B cell (primary cell): ENCODE data around the gene RCOR3. TPM values are rescaled to one million over a fixed set of nuclear protein-coding genes. Genes with fewer than 3 reads are reported as not detected.

Experiments
- ATAC-seq: fragments of 200-7000 bp; cut with Tn5 transposase; one replicate; pipeline ENCODE4 v1.10.0; 2021; ENCODE audit warnings: low read depth, mild to moderate bottlenecking, moderate number of reproducible peaks, moderate library complexity
- CTCF ChIA-PET: fragments of 350-600 bp; sonication (Branson Sonifier 250); formaldehyde crosslinking; loops from one replicate; lab custom pipeline; 2021; ENCODE audit warnings: antibody characterized with exemption, inconsistent platforms; lab: Charles Lee
- POLR2A ChIA-PET: fragments of 350-600 bp; sonication (Branson Sonifier 250); formaldehyde crosslinking; loops from one replicate; lab custom pipeline; 2021; ENCODE audit warnings: antibody characterized with exemption; lab: Charles Lee
- DNase-seq: peaks from one replicate; pipeline ENCODE4 v3.0.0; 2013
- H2AFZ ChIP-seq: 2 replicates; pipeline ENCODE4 v1.6.1; 2012; ENCODE audit warnings: mild to moderate bottlenecking, low read depth, low read length; ENCODE audit not compliant: insufficient read depth, poor library complexity, severe bottlenecking
- H3K27ac ChIP-seq, 2 donors: 1 replicate in 1 of 2; 2 replicates in 1 of 2; pipeline ENCODE4 v1.5.1; 2012 to 2013; ENCODE audit warnings: low read length in 2 of 2, mild to moderate bottlenecking in 2 of 2, moderate library complexity in 1 of 2
- H3K27me3 ChIP-seq, 4 experiments: fragments of 200-600 bp in 1 of 4; sonication (generic) in 1 of 4; replicated peaks in 1 of 4; 1 replicate in 2 of 4; 2 replicates in 2 of 4; pipeline versions ENCODE4 v1.6.1 to v1.7.0; 2013 to 2016; ENCODE audit warnings: low read length in 3 of 4, mild to moderate bottlenecking in 2 of 4, mixed read lengths in 1 of 4, moderate library complexity in 1 of 4; ENCODE audit not compliant: insufficient read depth in 4 of 4, control insufficient read depth in 3 of 4; ENCODE audit errors: control extremely low read depth in 1 of 4
- H3K36me3 ChIP-seq, 2 experiments: replicated peaks in 1 of 2; 1 replicate in 1 of 2; 2 replicates in 1 of 2; pipeline versions ENCODE4 v1.6.1 to v1.7.1; 2013; ENCODE audit warnings: low read length in 1 of 2; ENCODE audit not compliant: insufficient read depth in 2 of 2, control insufficient read depth in 1 of 2; ENCODE audit errors: control extremely low read depth in 1 of 2, extremely low read depth in 1 of 2
- H3K4me1 ChIP-seq, 2 donors: fragments of 200-600 bp in 1 of 2; sonication (generic) in 1 of 2; 1 replicate in 1 of 2; 2 replicates in 1 of 2; pipeline versions ENCODE4 v1.5.1 to v1.6.1; 2013 to 2017; ENCODE audit warnings: low read length in 2 of 2; ENCODE audit not compliant: control insufficient read depth in 2 of 2, insufficient read depth in 2 of 2
- H3K4me2 ChIP-seq: replicated peaks from 2 replicates; pipeline ENCODE3; 2012; ENCODE audit warnings: mild to moderate bottlenecking, low read depth, low read length; ENCODE audit not compliant: poor library complexity, severe bottlenecking
- H3K4me3 ChIP-seq, 5 experiments: fragments of 200-600 bp in 1 of 5; sonication (generic) in 1 of 5; 1 replicate in 3 of 5; 2 replicates in 2 of 5; pipeline versions ENCODE4 v1.5.1 to v1.7.0; 2011 to 2016; ENCODE audit warnings: low read length in 4 of 5, mild to moderate bottlenecking in 4 of 5, low read depth in 2 of 5, control low read depth in 1 of 5, moderate library complexity in 1 of 5; ENCODE audit not compliant: insufficient read depth in 1 of 5; ENCODE audit errors: control extremely low read depth in 1 of 5, extremely low read depth in 1 of 5
- H3K79me2 ChIP-seq: fragments of 200-600 bp; sonication (generic); one replicate; pipeline ENCODE4 v1.6.0; 2016; ENCODE audit warnings: low read length; ENCODE audit not compliant: control insufficient read depth, insufficient read depth
- H3K9ac ChIP-seq: fragments of 200-600 bp; sonication (generic); 2 replicates; pipeline ENCODE4 v1.6.1; 2017; ENCODE audit warnings: mild to moderate bottlenecking, low read length, moderate library complexity
- H3K9me3 ChIP-seq, 3 donors: one replicate each; pipeline versions ENCODE4 v1.6.1 to v1.7.1; 2013; ENCODE audit warnings: low read length in 2 of 3; ENCODE audit not compliant: control insufficient read depth in 2 of 3, insufficient read depth in 1 of 3; ENCODE audit errors: control extremely low read depth in 1 of 3
- H4K20me1 ChIP-seq: 2 replicates; pipeline ENCODE4 v1.6.0; 2012; ENCODE audit warnings: mild to moderate bottlenecking, low read length; ENCODE audit not compliant: insufficient read depth, control insufficient read depth, poor library complexity, severe bottlenecking
- H3K27ac Mint-ChIP-seq: one replicate; pipeline ENCODE4 v1.8.0; 2021; ENCODE audit warnings: mixed read lengths
- H3K27me3 Mint-ChIP-seq: one replicate; pipeline ENCODE4 v1.8.0; 2021; ENCODE audit warnings: mixed read lengths
- H3K4me1 Mint-ChIP-seq: one replicate; pipeline ENCODE4 v1.8.0; 2021; ENCODE audit warnings: mixed read lengths
- H3K4me3 Mint-ChIP-seq: one replicate; pipeline ENCODE4 v1.8.0; 2021; ENCODE audit warnings: mixed read lengths
- H3K9me3 Mint-ChIP-seq: one replicate; pipeline ENCODE4 v1.8.0; 2022; ENCODE audit warnings: mixed read lengths; ENCODE audit not compliant: insufficient read depth
- CTCF ChIP-seq: fragments of 200-600 bp; IDR thresholded peaks from one replicate; pipeline ENCODE4 v1.8.0; 2022; ENCODE audit warnings: antibody characterized with exemption, mild to moderate bottlenecking
- EZH2 ChIP-seq: IDR thresholded peaks from 2 replicates; pipeline ENCODE4 v1.6.1; 2012; ENCODE audit warnings: borderline replicate concordance, low read depth, mild to moderate bottlenecking, moderate library complexity, low read length; ENCODE audit not compliant: insufficient read depth, poor library complexity, severe bottlenecking
- WGBS: methylation state at CpG from one replicate; pipeline ENCODE4 v1.1.5; 2013; ENCODE audit warnings: missing lambda C conversion rate; ENCODE audit not compliant: insufficient coverage; 5-methylcytosine and 5-hydroxymethylcytosine counted together
- intact Hi-C: fragments of 100-400 bp; cut with micrococcal nuclease; formaldehyde crosslinking; loops from one replicate; pipeline ENCODE4 v1.10.0; 2022
- polyA plus RNA-seq: library from polyadenylated mRNA; depleted of rRNA; stranded (reverse); fragments of >200 nt; gene quantifications from 2 replicates; pipeline ENCODE4 v1.2.3, GENCODE V29; 2012
- total RNA-seq, 2 donors: library from RNA; stranded (reverse); fragments of 120-200 nt in 1 of 2; gene quantifications; 1 replicate in 1 of 2; 2 replicates in 1 of 2; pipeline versions ENCODE4 v1.2.3 to v1.2.4, GENCODE V29; 2013 to 2022

The RCOR3 gene
- total and polyA plus RNA-seq, 2 donors (not counting 1 experiment from before 2014, with no cell fraction given): 42.7 to 120 TPM

- intact Hi-C loops: loop anchor here (1.0 to 10.0 kb wide), 4 partner anchors 8 to 991 kb away; no protein-coding TSS in a partner anchor
- Mint-ChIP-seq H3K27ac (peak overlapping the region; percentile 84), H3K4me1 (peaks cover 92% of the 10 kb centered on the region), H3K9me3 (no peaks in the 10 kb centered on the region), H3K4me3 (peak overlapping the region; percentile 62), H3K27me3 (no peaks in the 10 kb centered on the region)
- H3K9ac ChIP-seq: peak overlapping the region; percentile 63
- peaks cover 0 to 33% of the 10 kb centered on the region in 2 experiments for H3K36me3 ChIP-seq
- H3K4me3 ChIP-seq: peak overlapping the region; percentile 17 to 54 (median 39)
- peak; percentile 85 for ATAC-seq
- peaks cover 98 to 100% of the 10 kb centered on the region in 2 donors for H3K4me1 ChIP-seq
- CTCF ChIA-PET: interaction anchor here (1.1 to 18.7 kb wide), 6 partner anchors 8 to 141 kb away, joined by 3 to 333 read pairs (median 8); partner anchors contain the start of gene TRAF5
- H3K79me2 ChIP-seq: peaks cover 100% of the 10 kb centered on the region
- H4K20me1 ChIP-seq: peaks cover 34% of the 10 kb centered on the region
- DNase-seq: peak; percentile 80
- H3K27me3 ChIP-seq: no peaks in the 10 kb centered on the region
- TF ChIP-seq CTCF: no peak
- TF ChIP-seq EZH2: no peak
- H3K9me3 ChIP-seq: no peaks in the 10 kb centered on the region
- peak overlapping the region; percentile 80 for H3K4me2 ChIP-seq
- 9% methylated on average over 2 of the region's 3 CpGs for WGBS
- no peak overlapping the region for H2AFZ ChIP-seq
- H3K27ac ChIP-seq: peak overlapping the region; percentile 90 to 92
- POLR2A ChIA-PET: interaction anchor here (2.1 kb wide), 1 partner anchor 9 kb away, joined by 20 read pairs; the partner anchor contains the start of gene TRAF5
Observed at GRCh38 chr1:211335522-211336157, 76.5 kb downstream of the RCOR3 start.

- Histone ChIP-seq H3K4me3 (peak overlapping the region; percentile 17 to 54 (median 39)), H3K9ac (peak overlapping the region; percentile 63), H3K36me3 (peaks cover 0 to 33% of the 10 kb centered on the region in 2 experiments), H3K4me1 (peaks cover 98 to 100% of the 10 kb centered on the region in 2 donors), H2AFZ (no peak overlapping the region), H3K27me3 (no peaks in the 10 kb centered on the region), H3K79me2 (peaks cover 100% of the 10 kb centered on the region), H4K20me1 (peaks cover 39% of the 10 kb centered on the region), H3K27ac (peak overlapping the region; percentile 90 to 92), H3K9me3 (no peaks in the 10 kb centered on the region), H3K4me2 (peak overlapping the region; percentile 80)
- intact Hi-C loops: loop anchor here (1.0 to 10.0 kb wide), 4 partner anchors 9 to 991 kb away; no protein-coding TSS in a partner anchor
- ChIA-PET POLR2A (interaction anchor here (0.8 to 2.1 kb wide), 4 partner anchors 8 to 16 kb away, joined by 3 to 20 read pairs (median 3); partner anchors contain the start of gene TRAF5), CTCF (interaction anchor here (1.1 to 18.7 kb wide), 6 partner anchors 9 to 140 kb away, joined by 3 to 333 read pairs (median 8); partner anchors contain the start of gene TRAF5)
- WGBS: 61% methylated on average over 3 of the region's 3 CpGs
- TF ChIP-seq CTCF (no peak), EZH2 (no peak)
- H3K4me1 Mint-ChIP-seq: peaks cover 92% of the 10 kb centered on the region
- ATAC-seq (peak; percentile 11), DNase-seq (no peak)
- no peaks in the 10 kb centered on the region for H3K27me3 Mint-ChIP-seq
- peak overlapping the region; percentile 84 for H3K27ac Mint-ChIP-seq
- no peaks in the 10 kb centered on the region for H3K9me3 Mint-ChIP-seq
- peak overlapping the region; percentile 62 for H3K4me3 Mint-ChIP-seq
Observed at GRCh38 chr1:211336161-211336560, 77.0 kb downstream of the RCOR3 start.
